NCI-H2196 (cell line): ENCODE measurements around the gene TVP23C.

Source experiments
- DNase-seq: peaks from one replicate; lab custom pipeline; 2025; ENCODE audit not compliant: unreplicated experiment; lab: John Stamatoyannopoulos, UW

TVP23C gene

DNA sequence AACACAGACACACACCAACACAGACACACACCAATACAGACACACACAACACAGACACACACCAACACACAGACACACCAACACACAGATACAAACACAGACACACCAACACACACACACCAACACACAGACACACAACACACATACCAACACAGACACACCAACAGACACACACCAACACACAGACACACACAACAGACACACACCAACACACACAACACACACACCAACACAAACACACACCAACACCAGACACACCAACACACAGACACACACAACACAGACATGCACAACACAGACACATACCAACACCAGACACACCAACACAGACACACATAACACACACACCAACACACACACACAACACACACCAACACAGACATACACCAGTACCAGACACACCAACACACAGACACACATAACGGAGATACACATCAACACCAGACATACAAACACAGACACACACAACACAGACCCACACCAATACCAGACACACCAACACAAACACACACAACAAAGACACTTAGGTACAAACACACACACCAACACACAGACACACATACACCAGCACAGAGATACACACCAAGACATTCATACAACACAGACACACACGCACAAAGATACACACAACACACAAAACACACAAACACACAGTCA lies 98.1 kb downstream of the TVP23C start:
- no peak for DNase-seq

DNA sequence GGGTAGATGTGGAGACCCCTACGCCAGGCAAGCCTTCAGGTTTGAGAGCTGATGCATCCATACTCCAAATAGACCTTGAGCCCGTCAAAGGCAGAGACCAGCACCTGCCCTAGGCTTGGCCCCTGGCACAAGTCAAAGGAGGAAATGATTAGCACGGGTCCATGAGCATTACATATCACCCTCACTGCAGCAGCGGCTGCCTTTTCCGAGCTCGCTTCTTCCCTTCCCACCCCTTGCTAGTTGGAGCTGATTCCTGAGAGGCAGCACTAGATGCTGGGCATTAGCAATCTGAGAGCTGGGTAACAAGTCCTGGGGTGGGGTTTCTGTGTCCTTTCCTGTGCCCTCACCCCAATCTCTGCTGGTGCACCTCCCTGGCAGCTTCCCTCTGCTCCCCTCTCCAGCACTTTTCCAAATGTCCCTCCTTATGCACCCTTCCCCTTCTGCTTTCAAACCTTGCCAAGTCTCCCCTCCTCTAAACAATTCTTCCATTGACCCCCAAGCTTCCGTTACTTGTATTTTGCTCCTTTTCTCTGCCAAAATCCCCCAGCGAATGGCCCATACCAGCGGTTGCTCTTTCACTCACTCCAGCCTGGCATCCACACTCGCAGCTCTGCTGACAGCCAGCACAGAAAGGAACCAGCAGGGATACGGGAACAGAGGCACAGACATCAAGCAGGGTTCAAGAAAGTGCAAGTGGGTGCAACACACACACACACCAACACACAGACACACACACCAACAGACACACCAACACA lies 98.9 kb downstream of the TVP23C start:
- no peak for DNase-seq

DNA sequence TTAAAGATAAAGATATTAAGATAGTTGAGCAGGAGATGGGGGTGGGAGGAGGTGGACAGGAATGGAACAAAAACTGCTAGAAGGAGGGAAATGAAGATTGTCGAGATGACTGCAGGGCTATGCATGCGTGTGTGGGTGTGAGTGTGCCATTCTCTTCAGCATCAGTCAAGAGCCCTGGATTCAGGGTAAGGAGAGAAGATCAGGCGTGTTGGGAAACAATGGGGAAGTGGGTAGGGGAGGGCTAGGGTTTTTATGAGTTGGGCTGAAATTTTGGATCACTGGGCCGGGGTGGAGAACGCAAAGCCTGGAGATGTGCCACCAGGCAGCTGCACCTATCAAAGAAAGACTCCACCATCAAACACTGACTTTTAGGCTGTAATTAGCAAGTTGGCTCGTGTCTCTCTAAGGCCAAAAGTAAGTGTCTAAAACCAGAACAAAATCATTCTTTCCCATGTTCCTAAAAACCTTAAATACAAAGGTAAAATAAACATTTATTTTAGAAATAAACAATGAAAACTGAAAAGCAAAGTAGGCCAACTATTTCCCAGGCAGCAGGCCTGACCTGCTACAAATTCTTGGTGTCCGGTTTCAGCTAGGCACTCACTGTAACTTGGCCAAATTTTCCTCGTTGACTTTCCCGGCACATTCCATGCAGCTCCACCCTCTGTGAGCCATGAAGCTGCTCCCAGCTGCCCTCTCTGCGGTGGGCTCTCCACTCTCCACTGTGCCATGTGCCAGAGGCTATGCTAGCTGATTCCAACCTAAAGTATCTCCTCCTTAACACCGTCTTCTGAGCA lies 100.1 kb downstream of the TVP23C start:
- DNase-seq: peak; percentile 5

DNA sequence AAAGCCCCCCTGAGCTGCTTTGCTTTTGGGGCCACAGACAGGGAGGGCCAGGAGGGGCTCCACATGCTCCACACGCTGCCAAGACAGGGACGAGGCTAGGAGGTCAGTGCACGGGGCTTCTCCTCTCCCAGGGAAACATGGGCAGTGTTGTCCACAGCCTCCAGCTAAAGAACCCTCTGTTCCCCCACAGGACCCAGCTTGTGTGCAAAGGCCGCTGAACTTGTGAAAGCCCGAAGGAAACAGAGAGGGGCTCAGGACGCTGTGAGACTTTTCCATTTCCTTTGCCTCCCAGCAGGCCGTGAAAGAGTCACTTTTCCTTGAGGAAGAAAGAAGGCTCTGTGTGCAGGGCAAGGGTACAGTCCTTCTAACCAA lies 105.6 kb downstream of the TVP23C start:
- DNase-seq: no peak

DNA sequence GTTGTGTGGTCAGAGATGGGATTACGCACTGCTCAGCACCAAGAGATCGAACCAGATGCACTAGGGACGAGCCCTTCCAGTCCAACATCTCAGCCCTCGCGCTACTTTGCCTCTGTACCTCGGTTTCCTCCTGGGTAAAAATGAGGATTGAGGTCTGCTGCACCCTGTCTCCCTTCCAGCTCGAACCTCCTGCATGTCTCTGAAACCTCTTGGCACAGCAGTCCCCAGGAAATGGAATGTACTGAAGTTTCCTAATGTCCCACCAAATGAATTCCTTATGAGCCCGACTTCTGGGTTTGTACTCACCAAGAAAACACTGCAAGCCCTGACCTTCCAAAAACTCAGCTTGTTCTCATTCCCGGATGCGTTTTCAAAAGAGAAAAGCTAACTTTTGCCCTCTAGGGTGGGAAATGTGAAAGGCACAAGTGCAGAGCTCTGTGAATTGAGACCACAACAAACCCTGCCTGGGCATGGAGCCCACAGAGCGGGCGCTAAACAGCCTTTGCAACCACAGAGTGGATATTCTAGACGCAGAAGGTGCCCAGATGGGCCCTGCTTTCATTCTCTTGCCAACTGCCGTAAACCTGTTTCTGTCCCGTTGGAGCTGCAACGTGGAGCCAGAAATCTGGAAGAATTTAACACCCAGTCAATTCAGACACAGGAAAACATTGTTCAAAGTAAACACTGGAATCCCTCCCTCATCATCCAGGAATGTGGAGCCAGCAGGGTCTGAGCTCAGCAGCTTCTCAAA lies 106.1 kb downstream of the TVP23C start:
- DNase-seq: peak; percentile 62

DNA sequence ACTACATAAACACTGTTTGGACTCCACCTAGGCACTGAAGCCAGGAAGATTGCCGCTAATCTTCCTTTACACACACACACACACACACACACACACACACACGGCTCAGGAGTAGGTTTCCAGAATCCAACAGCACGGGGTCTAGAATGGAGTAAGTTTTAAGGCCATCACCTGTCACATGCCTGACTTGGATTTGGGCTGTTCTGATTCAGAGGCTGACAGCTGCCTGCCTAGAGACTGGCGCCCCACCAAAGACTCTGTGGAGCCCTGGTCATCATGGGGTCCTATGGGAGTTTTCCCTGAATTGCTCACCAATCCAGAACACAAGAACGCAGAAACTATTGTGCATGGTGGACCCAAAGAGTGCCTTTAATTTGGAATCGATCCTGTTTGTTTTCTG lies 106.8 kb downstream of the TVP23C start:
- DNase-seq: no peak

DNA sequence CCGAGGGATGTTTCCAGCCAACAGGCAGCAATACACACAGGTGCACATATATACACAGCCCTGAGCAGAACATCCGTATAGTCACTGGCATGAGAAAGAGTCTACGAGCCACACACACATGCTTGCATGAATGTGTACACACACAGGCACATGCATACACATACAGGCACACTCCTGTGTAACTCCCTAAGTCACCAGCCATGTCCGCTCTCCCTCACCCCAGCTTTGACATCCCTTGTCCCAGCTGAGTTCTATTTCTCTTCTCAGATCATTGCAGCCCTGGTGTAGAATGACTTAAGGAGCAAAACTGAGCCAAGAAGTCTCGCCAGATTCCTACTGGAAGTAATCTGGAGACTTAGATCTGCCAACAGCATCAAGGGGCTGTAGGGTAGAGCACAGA lies 108.9 kb downstream of the TVP23C start:
- DNase-seq: no peak

DNA sequence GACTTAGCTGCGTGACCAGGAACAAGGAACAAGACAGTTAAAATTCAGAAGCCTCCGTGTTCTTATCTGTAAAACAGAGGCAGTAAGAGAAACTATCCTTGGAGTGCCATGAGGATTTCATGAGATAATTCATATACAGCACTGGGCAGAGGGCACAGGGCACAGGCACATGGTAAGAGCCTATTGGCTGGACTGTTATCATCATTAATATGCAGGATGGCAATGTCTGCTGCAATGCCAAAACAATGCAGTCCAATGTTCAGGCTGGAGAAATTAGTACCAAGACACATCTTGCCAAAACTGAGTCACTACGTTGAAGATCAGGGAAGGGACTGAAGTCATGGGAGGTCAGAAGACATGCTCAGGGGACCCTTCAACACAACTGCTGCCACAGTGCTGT lies 109.5 kb downstream of the TVP23C start:
- DNase-seq: no peak

DNA sequence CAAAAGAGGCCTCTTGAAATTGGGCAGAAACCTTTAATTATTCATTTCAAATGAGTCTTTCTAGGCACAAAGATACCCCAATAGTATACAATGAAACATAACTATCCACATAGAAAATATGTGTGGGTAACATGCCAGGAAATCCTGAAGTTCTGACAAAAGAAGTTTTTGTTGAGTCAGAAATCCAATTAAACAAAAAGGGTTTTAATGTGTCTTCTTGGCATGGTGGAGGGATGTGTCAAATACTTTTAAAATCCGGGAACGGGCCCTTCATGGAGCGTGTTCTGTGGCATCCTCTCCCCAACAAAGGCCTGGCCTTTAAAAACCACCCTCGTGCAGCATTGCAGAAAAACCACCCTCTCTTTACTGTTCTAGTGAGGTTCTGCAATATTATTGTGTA lies 110.0 kb downstream of the TVP23C start:
- no peak for DNase-seq

DNA sequence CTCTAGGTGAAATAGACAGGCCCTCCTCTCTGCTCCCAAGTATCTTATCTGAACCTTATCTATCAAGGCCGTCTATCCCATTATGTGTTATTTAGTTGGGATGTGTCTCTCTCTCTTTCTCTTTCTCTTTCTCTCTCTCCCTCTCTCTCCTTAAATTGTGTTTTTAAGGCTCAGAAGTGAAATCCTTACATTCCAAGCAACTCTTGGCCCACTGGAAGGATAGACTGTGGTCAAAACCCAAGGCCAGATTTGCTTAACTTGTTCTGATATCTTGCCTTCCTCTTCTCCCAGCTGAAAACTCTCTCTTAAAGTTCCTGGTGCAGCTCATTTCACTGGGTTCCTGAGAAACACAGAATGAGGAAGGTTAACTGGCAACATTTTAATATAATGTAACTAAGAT lies 110.5 kb downstream of the TVP23C start:
- no peak for DNase-seq
